Vagina (tissue), 2 donors: ENCODE data around the gene ADAMTS9. TPM values are rescaled to one million over a fixed set of nuclear protein-coding genes. Genes with fewer than 3 reads are reported as not detected.

Experiments
- DNase-seq, 2 donors: peaks; one replicate each; pipeline ENCODE4 v3.0.0-alpha.2; 2017; ENCODE audit errors: extremely low spot score in 2 of 2
- H3K27ac ChIP-seq: fragments of 200-600 bp; sonication (generic); one replicate; pipeline ENCODE4 v1.5.1; 2019
- H3K27me3 ChIP-seq: fragments of 200-600 bp; sonication (generic); one replicate; pipeline ENCODE4 v1.5.1; 2019
- H3K36me3 ChIP-seq, 2 donors: fragments of 200-600 bp; sonication (generic); one replicate each; pipeline ENCODE4 v1.5.1; 2017 to 2019
- H3K4me1 ChIP-seq: fragments of 200-600 bp; sonication (generic); one replicate; pipeline ENCODE4 v1.5.1; 2019
- H3K4me3 ChIP-seq, 2 donors: fragments of 200-600 bp; sonication (generic); 1 replicate in 1 of 2; 2 replicates in 1 of 2; pipeline ENCODE4 v1.5.1; 2016 to 2019
- H3K9me3 ChIP-seq: fragments of 200-600 bp; sonication (generic); one replicate; pipeline ENCODE4 v1.5.1; 2019
- POLR2A ChIP-seq, 2 donors: fragments of 450-650 bp; IDR thresholded peaks; one replicate each; pipeline ENCODE4 v1.6.1; 2017; ENCODE audit warnings: antibody characterized with exemption in 2 of 2, mild to moderate bottlenecking in 2 of 2, moderate library complexity in 2 of 2
- POLR2AphosphoS5 ChIP-seq, 2 donors: sonication (generic); formaldehyde crosslinking; IDR thresholded peaks; one replicate each; pipeline ENCODE4 v1.9.0; 2017; ENCODE audit warnings: antibody characterized with exemption in 2 of 2, mild to moderate bottlenecking in 2 of 2, low read depth in 1 of 2; ENCODE audit not compliant: insufficient read depth in 1 of 2
- intact Hi-C: fragments of 100-400 bp; cut with DNase I; formaldehyde crosslinking; loops from one replicate; pipeline ENCODE4 v1.15.1; 2023
- total RNA-seq: library from RNA; depleted of rRNA; stranded (reverse); fragments of >200 nt; gene quantifications from one replicate; pipeline ENCODE4 v1.2.3, GENCODE V29; 2016
- TF ChIP-seq, protein P1 (sequence below), 3 experiments: fragments of 450-650 bp in 2 of 3; fragments of 200-600 bp in 1 of 3; sonication (generic) in 1 of 3; IDR thresholded peaks; one replicate each; pipeline ENCODE4 v1.5.1; 2017 to 2019; ENCODE audit warnings: antibody characterized with exemption in 3 of 3, mild to moderate bottlenecking in 2 of 3, moderate library complexity in 2 of 3

The ADAMTS9 gene
- total RNA-seq, 1 donor from 2014 or later, result 118 TPM

DNA sequence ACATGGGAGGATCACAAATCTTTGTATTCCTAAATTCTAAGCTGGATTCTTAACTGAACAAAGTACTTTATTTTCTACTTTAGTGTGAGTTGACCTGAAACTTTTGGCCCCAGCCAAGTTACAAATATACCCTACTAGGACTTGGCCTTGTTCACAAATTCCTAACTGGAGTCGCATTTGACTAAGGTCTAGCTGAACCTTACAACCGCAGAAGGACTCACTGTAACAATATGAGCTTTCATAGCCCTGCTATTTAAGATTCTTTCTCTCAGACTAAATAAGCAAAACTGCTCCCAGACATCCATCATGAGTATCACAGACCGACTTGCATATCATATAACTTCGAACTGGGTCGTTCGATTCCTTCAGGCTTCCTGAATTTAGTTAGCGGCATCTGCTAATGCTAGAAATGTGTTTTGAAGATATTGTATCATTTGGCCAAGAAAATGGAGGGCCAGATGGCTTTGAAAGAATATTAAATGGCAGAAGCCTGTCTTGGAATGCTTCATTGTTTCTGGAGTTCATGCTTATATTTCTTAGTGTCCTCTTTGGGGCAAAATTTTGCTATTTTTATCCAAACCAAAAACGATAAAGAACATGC lies 28.4 kb upstream of the ADAMTS9 start:
- intact Hi-C loops, result no loop called here
- peaks cover 8% of the 10 kb centered on the region for H3K4me1 ChIP-seq
- no peak for TF ChIP-seq POLR2A (IDR thresholded peaks at IDR 0.05)
- no peak for TF ChIP-seq POLR2AphosphoS5 (IDR thresholded peaks at IDR 0.05; ENCODE audit: insufficient read depth in 1 of 2, low read depth in 1 of 2)
- TF ChIP-seq, protein P1, sequence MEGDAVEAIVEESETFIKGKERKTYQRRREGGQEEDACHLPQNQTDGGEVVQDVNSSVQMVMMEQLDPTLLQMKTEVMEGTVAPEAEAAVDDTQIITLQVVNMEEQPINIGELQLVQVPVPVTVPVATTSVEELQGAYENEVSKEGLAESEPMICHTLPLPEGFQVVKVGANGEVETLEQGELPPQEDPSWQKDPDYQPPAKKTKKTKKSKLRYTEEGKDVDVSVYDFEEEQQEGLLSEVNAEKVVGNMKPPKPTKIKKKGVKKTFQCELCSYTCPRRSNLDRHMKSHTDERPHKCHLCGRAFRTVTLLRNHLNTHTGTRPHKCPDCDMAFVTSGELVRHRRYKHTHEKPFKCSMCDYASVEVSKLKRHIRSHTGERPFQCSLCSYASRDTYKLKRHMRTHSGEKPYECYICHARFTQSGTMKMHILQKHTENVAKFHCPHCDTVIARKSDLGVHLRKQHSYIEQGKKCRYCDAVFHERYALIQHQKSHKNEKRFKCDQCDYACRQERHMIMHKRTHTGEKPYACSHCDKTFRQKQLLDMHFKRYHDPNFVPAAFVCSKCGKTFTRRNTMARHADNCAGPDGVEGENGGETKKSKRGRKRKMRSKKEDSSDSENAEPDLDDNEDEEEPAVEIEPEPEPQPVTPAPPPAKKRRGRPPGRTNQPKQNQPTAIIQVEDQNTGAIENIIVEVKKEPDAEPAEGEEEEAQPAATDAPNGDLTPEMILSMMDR (IDR thresholded peaks at IDR 0.05), result no peak

DNA sequence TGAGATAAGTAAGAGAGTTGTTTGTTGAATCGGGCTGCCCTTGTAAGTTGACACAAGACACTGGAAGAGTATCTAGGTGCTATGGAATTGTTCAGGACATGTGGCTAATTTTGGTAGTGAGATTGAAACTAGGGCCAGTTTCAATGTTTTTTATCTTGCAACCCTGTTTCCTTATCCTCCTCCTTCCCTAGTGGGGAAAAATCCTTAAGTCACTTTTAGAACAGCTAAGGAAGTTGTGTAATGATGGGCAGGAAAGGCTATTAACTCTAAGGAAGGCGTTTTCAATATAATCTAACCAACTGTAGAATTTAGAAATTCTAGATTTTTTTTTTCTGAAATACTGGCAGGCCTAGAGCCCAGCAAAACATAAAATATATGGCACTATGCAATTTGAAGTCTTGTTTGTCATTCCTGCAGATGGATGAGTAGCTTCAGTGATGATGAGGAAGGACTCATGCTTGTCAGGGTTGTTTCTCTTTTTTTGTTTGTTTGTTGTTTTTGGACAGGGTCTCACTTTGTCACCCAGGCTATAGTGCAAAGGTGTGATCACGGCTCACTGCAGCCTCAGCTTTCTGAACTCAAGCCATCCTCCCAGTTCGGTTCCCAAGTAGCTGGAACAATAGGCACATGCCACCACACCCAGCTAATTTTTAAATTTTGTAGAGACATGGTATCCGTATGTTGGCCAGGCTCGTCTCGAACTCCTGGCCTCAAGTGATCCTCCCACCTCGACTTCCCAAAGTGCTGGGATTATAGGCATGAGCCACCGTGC lies 27.6 kb upstream of the ADAMTS9 start:
- TF ChIP-seq POLR2A (IDR thresholded peaks at IDR 0.05), result no peak
- TF ChIP-seq POLR2AphosphoS5 (IDR thresholded peaks at IDR 0.05; ENCODE audit: insufficient read depth in 1 of 2, low read depth in 1 of 2), result no peak
- TF ChIP-seq, protein P1 (IDR thresholded peaks at IDR 0.05), result no peak
- Histone ChIP-seq H3K4me1 (peaks cover 8% of the 10 kb centered on the region), H3K36me3 (no peaks in the 10 kb centered on the region), H3K27me3 (no peaks in the 10 kb centered on the region), H3K27ac (peak overlapping the region; percentile 14), H3K9me3 (no peaks in the 10 kb centered on the region), H3K4me3 (no peak overlapping the region)
- DNase-seq, result no peak
- intact Hi-C loops, result no loop called here

More for the DNA sequence above, 28.4 kb upstream of the ADAMTS9 start:
- Histone ChIP-seq H3K9me3 (no peaks in the 10 kb centered on the region), H3K27me3 (no peaks in the 10 kb centered on the region), H3K36me3 (no peaks in the 10 kb centered on the region), H3K4me3 (no peak overlapping the region), H3K27ac (peak overlapping the region; percentile 14)
- DNase-seq, result no peak

DNA sequence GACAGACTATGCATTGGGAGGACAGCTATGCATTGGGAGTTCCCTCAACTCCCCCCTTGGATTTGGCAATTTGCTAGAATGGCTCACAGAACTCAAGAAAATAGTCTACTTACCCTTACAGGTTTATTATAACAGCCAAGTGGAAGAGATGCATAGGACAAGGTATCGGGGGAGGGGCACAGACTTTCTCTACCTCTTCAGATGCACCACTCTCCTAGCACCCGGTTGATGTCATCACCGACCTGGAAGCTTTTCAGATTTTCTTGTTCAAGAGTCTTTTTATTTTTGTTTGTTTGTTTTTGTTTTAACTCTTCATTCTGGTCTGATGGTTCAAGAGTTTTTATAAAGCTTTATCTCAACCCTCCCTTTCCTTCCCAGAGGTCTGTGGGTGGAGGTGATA lies 20.7 kb upstream of the ADAMTS9 start:
- H3K4me3 ChIP-seq, result no peak overlapping the region
- H3K4me1 ChIP-seq, result peaks cover 8% of the 10 kb centered on the region
- intact Hi-C loops, result no loop called here
- DNase-seq, result no peak
- H3K9me3 ChIP-seq, result no peaks in the 10 kb centered on the region
- TF ChIP-seq POLR2AphosphoS5 (IDR thresholded peaks at IDR 0.05; ENCODE audit: insufficient read depth in 1 of 2, low read depth in 1 of 2) (no peak), POLR2A (IDR thresholded peaks at IDR 0.05) (no peak)
- TF ChIP-seq, protein P1 (IDR thresholded peaks at IDR 0.05), result no peak
- H3K27ac ChIP-seq, result no peak overlapping the region
- no peaks in the 10 kb centered on the region for H3K36me3 ChIP-seq
- H3K27me3 ChIP-seq, result no peaks in the 10 kb centered on the region

DNA sequence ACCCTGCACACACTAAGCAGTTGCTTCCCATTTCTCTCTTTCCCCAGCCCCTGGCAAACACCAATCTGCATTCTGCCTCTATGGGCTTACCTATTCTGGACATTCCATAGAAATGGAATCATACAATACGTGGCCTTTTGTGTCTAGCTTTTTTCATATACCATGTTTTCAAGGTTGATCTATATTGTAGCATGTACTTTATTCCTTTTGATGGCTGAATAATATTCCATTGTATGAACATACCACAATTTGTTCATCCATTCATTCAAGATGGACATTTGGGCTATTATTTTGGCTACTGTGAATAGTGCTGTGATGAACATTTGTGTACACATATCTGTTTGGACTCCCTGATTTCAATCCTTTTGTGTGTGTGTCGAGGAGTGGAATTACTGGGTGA lies 18.1 kb upstream of the ADAMTS9 start:
- no peaks in the 10 kb centered on the region for H3K36me3 ChIP-seq
- no peaks in the 10 kb centered on the region for H3K9me3 ChIP-seq
- no peaks in the 10 kb centered on the region for H3K27me3 ChIP-seq
- no peaks in the 10 kb centered on the region for H3K4me1 ChIP-seq
- H3K4me3 ChIP-seq, result no peak overlapping the region
- H3K27ac ChIP-seq, result no peak overlapping the region
- TF ChIP-seq POLR2AphosphoS5 (IDR thresholded peaks at IDR 0.05; ENCODE audit: insufficient read depth in 1 of 2, low read depth in 1 of 2) (no peak), POLR2A (IDR thresholded peaks at IDR 0.05) (no peak)
- TF ChIP-seq, protein P1 (IDR thresholded peaks at IDR 0.05), result no peak
- no peak for DNase-seq
- intact Hi-C loops, result no loop called here

DNA sequence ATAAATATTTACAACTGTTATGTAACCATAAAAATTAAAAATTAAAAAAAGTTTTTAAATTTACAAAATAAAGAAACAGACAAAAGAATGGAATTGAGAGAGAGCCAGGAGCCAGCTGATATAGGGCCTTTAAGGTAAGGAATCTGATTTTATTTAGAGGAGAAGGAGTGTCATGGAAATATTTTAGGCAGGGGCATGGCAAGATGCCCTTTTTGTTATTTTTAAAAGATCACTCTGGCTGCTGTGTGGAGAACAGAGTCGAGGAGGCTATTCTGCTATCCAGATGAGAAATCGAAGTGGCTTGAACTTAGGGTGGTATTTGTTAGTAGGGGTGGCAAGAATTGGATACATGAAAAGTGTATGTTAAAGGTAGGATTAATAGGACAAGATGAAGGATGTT lies 9.1 kb upstream of the ADAMTS9 start:
- H3K4me3 ChIP-seq, result no peak overlapping the region
- TF ChIP-seq POLR2AphosphoS5 (IDR thresholded peaks at IDR 0.05; ENCODE audit: insufficient read depth in 1 of 2, low read depth in 1 of 2) (no peak), POLR2A (IDR thresholded peaks at IDR 0.05) (no peak)
- TF ChIP-seq, protein P1 (IDR thresholded peaks at IDR 0.05), result no peak
- no peaks in the 10 kb centered on the region for H3K27me3 ChIP-seq
- H3K4me1 ChIP-seq, result peaks cover 14% of the 10 kb centered on the region
- H3K9me3 ChIP-seq, result no peaks in the 10 kb centered on the region
- no peak for DNase-seq
- intact Hi-C loops, result no loop called here
- no peak overlapping the region for H3K27ac ChIP-seq
- H3K36me3 ChIP-seq, result no peaks in the 10 kb centered on the region
